CD14-positive monocyte (primary cell): Measurements from ENCODE around the gene ITPKB. TPM values are rescaled to one million over a fixed set of nuclear protein-coding genes. Genes with fewer than 3 reads are reported as not detected.

Experiments used
- DNase-seq, 3 donors: peaks; one replicate each; pipeline ENCODE4 v3.0.0-alpha.2; 2011 to 2022
- H2AFZ ChIP-seq: 2 replicates; pipeline ENCODE4 v1.6.0; 2012; ENCODE audit warnings: mild to moderate bottlenecking, low read depth, low read length, inconsistent platforms; ENCODE audit not compliant: insufficient read depth, poor library complexity, severe bottlenecking
- H3K27ac ChIP-seq, 2 donors: 1 replicate in 1 of 2; 2 replicates in 1 of 2; pipeline ENCODE4 v1.5.1; 2012 to 2013; ENCODE audit warnings: low read length in 2 of 2, control low read depth in 1 of 2, inconsistent platforms in 1 of 2, low read depth in 1 of 2, mild to moderate bottlenecking in 1 of 2
- H3K27me3 ChIP-seq, 2 donors: one replicate each; pipeline versions ENCODE4 v1.6.0 to v1.6.1; 2011 to 2013; ENCODE audit warnings: low read length in 2 of 2; ENCODE audit not compliant: control insufficient read depth in 2 of 2, insufficient read depth in 2 of 2
- H3K36me3 ChIP-seq, 2 donors: replicated peaks in 1 of 2; 1 replicate in 1 of 2; 2 replicates in 1 of 2; pipeline versions ENCODE4 v1.5.1 to v1.6.1; 2012 to 2013; ENCODE audit warnings: low read length in 2 of 2, control low read depth in 1 of 2, inconsistent platforms in 1 of 2, mild to moderate bottlenecking in 1 of 2; ENCODE audit not compliant: insufficient read depth in 2 of 2, control insufficient read depth in 1 of 2
- H3K4me1 ChIP-seq, 2 donors: 1 replicate in 1 of 2; 2 replicates in 1 of 2; pipeline versions ENCODE4 v1.5.1 to v1.6.1; 2012 to 2013; ENCODE audit warnings: low read length in 2 of 2, control low read depth in 1 of 2, inconsistent platforms in 1 of 2, mild to moderate bottlenecking in 1 of 2, moderate library complexity in 1 of 2; ENCODE audit not compliant: insufficient read depth in 2 of 2, control insufficient read depth in 1 of 2
- H3K4me2 ChIP-seq: replicated peaks from 2 replicates; pipeline ENCODE3; 2012; ENCODE audit warnings: low read length, moderate library complexity, mild to moderate bottlenecking; ENCODE audit not compliant: poor library complexity, severe bottlenecking; ENCODE audit errors: extremely low read depth
- H3K4me3 ChIP-seq, 3 experiments: fragments of 200-600 bp in 1 of 3; sonication (generic) in 1 of 3; replicated peaks in 1 of 3; 1 replicate in 2 of 3; 2 replicates in 1 of 3; pipeline ENCODE4 v1.5.1; 2011 to 2013; ENCODE audit warnings: low read length in 3 of 3, mild to moderate bottlenecking in 3 of 3, control low read depth in 2 of 3, low read depth in 2 of 3, inconsistent platforms in 1 of 3, moderate library complexity in 1 of 3
- H3K79me2 ChIP-seq: 2 replicates; pipeline ENCODE4 v1.6.0; 2012; ENCODE audit warnings: mild to moderate bottlenecking, control low read depth, inconsistent platforms, low read length, moderate library complexity; ENCODE audit not compliant: insufficient read depth
- H3K9ac ChIP-seq: 2 replicates; pipeline ENCODE4 v1.6.0; 2017; ENCODE audit warnings: low read length, mild to moderate bottlenecking; ENCODE audit not compliant: insufficient read depth, poor library complexity, severe bottlenecking
- H3K9me3 ChIP-seq, 2 donors: replicated peaks in 1 of 2; 1 replicate in 1 of 2; 2 replicates in 1 of 2; pipeline versions ENCODE4 v1.5.1 to v1.6.1; 2012 to 2013; ENCODE audit warnings: low read length in 2 of 2, control low read depth in 1 of 2; ENCODE audit not compliant: control insufficient read depth in 1 of 2, insufficient read depth in 1 of 2
- H4K20me1 ChIP-seq: 2 replicates; pipeline ENCODE4 v1.6.0; 2012; ENCODE audit warnings: mild to moderate bottlenecking, low read length, control low read depth, moderate library complexity; ENCODE audit not compliant: insufficient read depth
- H3K27ac Mint-ChIP-seq, 7 donors: one replicate each; pipeline ENCODE4 v1.8.0; 2020; ENCODE audit warnings: mild to moderate bottlenecking in 7 of 7, mixed read lengths in 7 of 7, moderate library complexity in 6 of 7, inconsistent platforms in 2 of 7
- H3K27me3 Mint-ChIP-seq, 3 donors: one replicate each; pipeline ENCODE4 v1.8.0; 2021 to 2022; ENCODE audit warnings: low read depth in 3 of 3, mild to moderate bottlenecking in 3 of 3, mixed read lengths in 3 of 3, moderate library complexity in 3 of 3, inconsistent platforms in 1 of 3
- H3K36me3 Mint-ChIP-seq, 2 donors: one replicate each; pipeline ENCODE4 v1.8.0; 2020; ENCODE audit warnings: mixed read lengths in 2 of 2, inconsistent platforms in 1 of 2, mild to moderate bottlenecking in 1 of 2
- H3K4me1 Mint-ChIP-seq: one replicate; pipeline ENCODE4 v1.8.0; 2020; ENCODE audit warnings: mild to moderate bottlenecking, mixed read lengths
- H3K4me3 Mint-ChIP-seq, 2 donors: one replicate each; pipeline ENCODE4 v1.8.0; 2020; ENCODE audit warnings: mild to moderate bottlenecking in 2 of 2, mixed read lengths in 2 of 2, moderate library complexity in 1 of 2
- H3K9me3 Mint-ChIP-seq, 7 donors: one replicate each; pipeline ENCODE4 v1.8.0; 2020 to 2022; ENCODE audit warnings: mixed read lengths in 7 of 7, mild to moderate bottlenecking in 6 of 7, moderate library complexity in 6 of 7, inconsistent platforms in 2 of 7
- WGBS: methylation state at CpG from one replicate; pipeline ENCODE4 v1.1.5; 2013; ENCODE audit warnings: missing lambda C conversion rate; ENCODE audit not compliant: insufficient coverage; 5-methylcytosine and 5-hydroxymethylcytosine counted together
- intact Hi-C, 2 donors: fragments of 100-400 bp; cut with micrococcal nuclease; formaldehyde crosslinking; loops; one replicate each; pipeline versions ENCODE4 v1.15.0 to v1.15.1; 2023
- polyA plus RNA-seq, 3 donors: library from polyadenylated mRNA; depleted of rRNA in 1 of 3; unstranded in 2 of 3; stranded (reverse) in 1 of 3; fragments of 300-500 nt in 2 of 3; fragments of >200 nt in 1 of 3; fragmentation: Illumina TruSeq in 2 of 3; gene quantifications; 1 replicate in 2 of 3; 2 replicates in 1 of 3; pipeline ENCODE4 v1.2.3, GENCODE V29; 2012 to 2021
- TF ChIP-seq, protein P1 (sequence below): fragments of 200-600 bp; IDR thresholded peaks from one replicate; pipeline ENCODE4 v1.8.0; 2022; ENCODE audit warnings: antibody characterized with exemption, mild to moderate bottlenecking

The ITPKB gene
- polyA plus RNA-seq, 3 donors = 7.3 to 14.4 (median 10.2) TPM

DNA sequence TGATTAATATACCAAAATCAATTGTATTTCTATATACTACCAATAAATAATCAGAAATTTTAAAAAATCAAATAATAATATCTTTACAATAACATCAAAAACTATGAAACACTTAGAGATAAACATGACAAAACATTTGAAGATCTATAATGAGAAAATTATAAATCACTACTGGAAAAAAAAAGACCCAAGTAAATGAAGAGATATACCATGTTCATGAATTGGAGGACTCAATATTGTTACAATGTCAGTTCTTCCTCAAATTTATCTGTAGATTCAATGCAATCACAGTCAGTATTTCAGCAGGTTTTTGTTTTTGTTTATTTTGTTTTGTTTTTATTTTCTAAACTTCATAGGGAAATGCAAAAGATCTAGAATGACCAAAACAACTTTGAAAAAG is 4.2 kb upstream of the ITPKB start:
- Mint-ChIP-seq H3K36me3 (no peaks in the 10 kb centered on the region), H3K9me3 (peaks cover 0 to 12% (median 8%) of the 10 kb centered on the region in 7 donors), H3K27ac (no peak overlapping the region), H3K27me3 (peaks cover 0 to 3% (median 1%) of the 10 kb centered on the region in 3 donors), H3K4me3 (no peak overlapping the region), H3K4me1 (peaks cover 9% of the 10 kb centered on the region)
- Histone ChIP-seq H3K9me3 (peaks cover 0 to 4% of the 10 kb centered on the region in 2 donors), H3K79me2 (peaks cover 8% of the 10 kb centered on the region), H3K27me3 (no peaks in the 10 kb centered on the region), H3K4me2 (no peak overlapping the region), H4K20me1 (no peaks in the 10 kb centered on the region), H3K9ac (no peak overlapping the region), H3K4me1 (peaks cover 9% of the 10 kb centered on the region in 2 donors), H2AFZ (no peak overlapping the region), H3K36me3 (no peaks in the 10 kb centered on the region), H3K27ac (no peak overlapping the region), H3K4me3 (no peak overlapping the region)
- DNase-seq = no peak
- intact Hi-C loops = no loop called here
- TF ChIP-seq, protein P1, sequence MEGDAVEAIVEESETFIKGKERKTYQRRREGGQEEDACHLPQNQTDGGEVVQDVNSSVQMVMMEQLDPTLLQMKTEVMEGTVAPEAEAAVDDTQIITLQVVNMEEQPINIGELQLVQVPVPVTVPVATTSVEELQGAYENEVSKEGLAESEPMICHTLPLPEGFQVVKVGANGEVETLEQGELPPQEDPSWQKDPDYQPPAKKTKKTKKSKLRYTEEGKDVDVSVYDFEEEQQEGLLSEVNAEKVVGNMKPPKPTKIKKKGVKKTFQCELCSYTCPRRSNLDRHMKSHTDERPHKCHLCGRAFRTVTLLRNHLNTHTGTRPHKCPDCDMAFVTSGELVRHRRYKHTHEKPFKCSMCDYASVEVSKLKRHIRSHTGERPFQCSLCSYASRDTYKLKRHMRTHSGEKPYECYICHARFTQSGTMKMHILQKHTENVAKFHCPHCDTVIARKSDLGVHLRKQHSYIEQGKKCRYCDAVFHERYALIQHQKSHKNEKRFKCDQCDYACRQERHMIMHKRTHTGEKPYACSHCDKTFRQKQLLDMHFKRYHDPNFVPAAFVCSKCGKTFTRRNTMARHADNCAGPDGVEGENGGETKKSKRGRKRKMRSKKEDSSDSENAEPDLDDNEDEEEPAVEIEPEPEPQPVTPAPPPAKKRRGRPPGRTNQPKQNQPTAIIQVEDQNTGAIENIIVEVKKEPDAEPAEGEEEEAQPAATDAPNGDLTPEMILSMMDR = no peak

DNA sequence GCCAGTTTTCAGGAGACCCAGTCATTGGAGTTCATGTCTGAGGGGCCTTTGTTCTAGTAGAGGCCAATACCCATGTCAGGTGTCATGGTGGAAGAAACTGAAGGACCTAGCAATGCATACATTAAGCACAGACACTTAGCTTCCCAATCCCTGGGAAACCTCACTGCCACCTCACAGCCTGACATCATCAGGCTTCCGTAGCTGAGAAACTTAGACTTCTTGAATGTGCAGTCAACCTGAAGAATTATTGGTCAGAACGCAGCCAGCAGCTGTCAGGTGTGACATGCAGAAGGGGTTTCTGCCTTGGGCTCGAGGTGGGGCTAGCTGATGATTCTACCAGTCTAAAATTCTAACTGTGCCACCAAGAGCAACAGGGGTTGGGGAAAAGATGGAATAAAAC is 1.9 kb upstream of the ITPKB start:
- DNase-seq = no peak
- Mint-ChIP-seq H3K27ac (no peak overlapping the region), H3K4me3 (no peak overlapping the region), H3K9me3 (peaks cover 0 to 12% (median 8%) of the 10 kb centered on the region in 7 donors), H3K36me3 (peaks cover 7 to 8% of the 10 kb centered on the region in 2 donors), H3K4me1 (peaks cover 15% of the 10 kb centered on the region), H3K27me3 (peaks cover 0 to 3% (median under 1%) of the 10 kb centered on the region in 3 donors)
- Histone ChIP-seq H2AFZ (no peak overlapping the region), H3K9me3 (peaks cover 0 to 4% of the 10 kb centered on the region in 2 donors), H3K4me2 (no peak overlapping the region), H3K36me3 (peaks cover 5 to 7% of the 10 kb centered on the region in 2 donors), H3K4me1 (peaks cover 20% of the 10 kb centered on the region in 2 donors), H3K27ac (no peak overlapping the region), H3K79me2 (peaks cover 31% of the 10 kb centered on the region), H3K27me3 (no peaks in the 10 kb centered on the region), H3K9ac (no peak overlapping the region), H4K20me1 (peaks cover 12% of the 10 kb centered on the region), H3K4me3 (no peak overlapping the region)
- intact Hi-C loops = no loop called here
- TF ChIP-seq, protein P1 = no peak
- WGBS = no CpG with 5 or more reads among the region's 3 CpGs
